NT2/D1 (cell line): Measurements from ENCODE around the gene C1orf21.

Source experiments
- SUZ12 ChIP-seq: IDR thresholded peaks from 2 replicates; pipeline ENCODE4 v1.6.1; 2011; ENCODE audit not compliant: insufficient read length, insufficient read depth; ENCODE audit errors: extremely low read depth
- YY1 ChIP-seq: IDR thresholded peaks from 2 replicates; pipeline ENCODE4 v1.6.1; 2011; ENCODE audit not compliant: insufficient read length, insufficient read depth
- ZNF274 ChIP-seq: IDR thresholded peaks from 2 replicates; pipeline ENCODE4 v1.6.1; 2011; ENCODE audit warnings: mild to moderate bottlenecking, low read depth, low read length

DNA sequence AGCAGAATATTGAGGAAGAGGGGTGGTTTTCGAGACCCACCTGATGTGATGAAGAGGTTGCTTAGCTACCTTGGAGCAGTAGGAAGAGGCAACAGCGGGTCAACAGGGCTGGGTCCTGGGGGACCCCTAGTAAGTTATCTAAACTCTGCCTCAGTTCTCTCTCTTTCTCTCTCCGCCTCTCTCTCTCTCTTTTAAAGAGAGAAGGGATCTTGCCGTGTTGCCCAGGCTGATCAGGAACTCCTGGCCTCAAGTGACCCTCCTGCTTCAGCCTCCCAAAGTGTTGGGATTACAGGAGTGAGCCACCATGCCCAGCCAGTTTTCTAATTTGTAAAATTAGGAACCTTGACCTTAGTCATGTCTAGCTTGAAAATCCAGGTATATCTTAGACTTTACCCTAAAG lies 77.9 kb downstream of the C1orf21 start:
- no peak for TF ChIP-seq YY1
- TF ChIP-seq ZNF274, result no peak
- TF ChIP-seq SUZ12, result no peak
